Mammary epithelial cell (primary cell): ENCODE results near the gene ITGB8.

Experiments
- CTCF ChIP-seq, 2 donors: IDR thresholded peaks in 1 of 2; conservative IDR thresholded peaks in 1 of 2; 2 replicates each; pipeline ENCODE4 v1.5.1; 2011 to 2012; ENCODE audit warnings: inconsistent platforms in 2 of 2, low read length in 2 of 2, mild to moderate bottlenecking in 2 of 2, control low read depth in 1 of 2, low read depth in 1 of 2; ENCODE audit not compliant: insufficient read depth in 1 of 2; ENCODE audit errors: extremely low read depth in 1 of 2
- EZH2 ChIP-seq: IDR thresholded peaks from 2 replicates; pipeline ENCODE4 v1.6.1; 2012; ENCODE audit warnings: low read length, inconsistent platforms, borderline replicate concordance

GRCh38 chr7:20408467-20408826 lies 77.7 kb downstream of the ITGB8 start:
- TF ChIP-seq CTCF (conservative IDR thresholded peaks at IDR 0.05 in 1 of 2, IDR thresholded peaks at IDR 0.05 in 1 of 2; ENCODE audit: extremely low read depth in 1 of 2, insufficient read depth in 1 of 2, low read depth in 1 of 2, low read length in 2 of 2) = no peak
- TF ChIP-seq EZH2 = no peak
